ENCODE measurements around the gene TANC1. TPM values are rescaled to one million over a fixed set of nuclear protein-coding genes. Genes with fewer than 3 reads are reported as not detected.

Gene TANC1
- total and polyA plus RNA-seq, 2 of the 4 experiments (the other 2 are of a cell fraction), result 10.2 to 12.9 TPM

DNA sequence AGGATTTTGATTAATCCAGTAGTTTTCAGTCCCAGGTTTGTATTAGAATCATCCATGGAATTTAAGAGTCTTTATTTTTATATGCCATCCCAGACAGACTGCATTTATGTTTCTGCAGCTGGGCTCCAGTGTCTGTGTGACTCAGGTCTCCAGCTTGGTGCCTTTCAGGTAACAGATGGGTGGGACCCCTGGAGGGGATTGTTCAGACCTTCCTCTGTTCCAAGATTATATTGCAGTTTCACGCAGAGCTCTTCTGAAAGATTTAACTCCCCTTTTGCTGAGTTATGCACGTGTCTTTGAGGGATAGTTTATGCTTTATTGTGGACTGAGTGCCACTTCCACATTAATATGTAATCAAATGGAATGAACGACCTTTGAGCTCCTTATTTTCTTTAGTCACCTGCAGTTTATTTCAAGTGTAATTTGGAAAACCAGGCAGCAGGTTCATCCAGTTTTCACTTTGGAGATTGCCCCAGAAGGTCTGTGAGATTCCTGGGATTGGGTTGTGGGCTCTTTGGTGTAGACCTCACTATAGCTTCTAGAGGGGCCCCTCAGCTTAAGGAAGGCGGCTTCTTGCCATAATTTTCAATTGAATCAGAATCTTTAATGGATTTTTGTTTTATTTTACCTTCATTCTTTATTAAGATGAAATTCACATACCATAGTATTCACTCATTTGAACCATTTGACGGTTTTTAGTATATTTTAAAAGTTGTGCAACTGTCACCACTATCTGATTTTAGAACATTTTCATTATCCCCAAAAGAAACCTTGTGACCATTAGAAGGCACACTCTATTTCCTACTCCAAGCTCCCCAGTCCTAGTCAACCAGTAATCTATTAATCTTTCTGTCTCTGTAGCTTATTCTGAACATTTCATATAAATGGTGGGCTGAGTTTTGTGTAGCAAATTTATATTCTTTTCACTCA, 183.0 kb downstream of the TANC1 start (continued):
- TF ChIP-seq SMC3 (IDR thresholded peaks at IDR 0.05; ENCODE audit: low read depth, low read length), result no peak

GRCh38 chr2:159152128-159152778, 183.8 kb downstream of the TANC1 start:
- peaks cover 17% of the 10 kb centered on the region for H3K9me1 ChIP-seq (ENCODE audit: insufficient read depth, low read length)
- no peak overlapping the region for H3K23ac ChIP-seq (ENCODE audit: low read depth, low read length)
- no peak overlapping the region for H3K9ac ChIP-seq (ENCODE audit: low read depth, low read length)
- in situ Hi-C loops (cut with MboI; ENCODE audit: low sequenced_read_pairs) (no loop called here), intact Hi-C loops (cut with micrococcal nuclease) (no loop called here), dilution Hi-C loops (cut with HindIII; ENCODE audit: low sequenced_read_pairs, unreplicated experiment) (no loop called here)
- H3K27ac ChIP-seq (ENCODE audit: insufficient read depth, low read length), result no peak overlapping the region
- H4K5ac ChIP-seq (ENCODE audit: low read depth, low read length), result no peak overlapping the region
- BruUV-seq (replicated peaks), result no TSS peak
- H4K91ac ChIP-seq (ENCODE audit: insufficient read depth, low read depth, low read length), result no peak overlapping the region
- no peak overlapping the region for H3K18ac ChIP-seq (ENCODE audit: low read depth, low read length)
- no peak overlapping the region for H2AFZ ChIP-seq (replicated peaks; ENCODE audit: low read length, poor library complexity)
- DNase-seq, result no peak
- no peak overlapping the region for H2BK5ac ChIP-seq (ENCODE audit: low read depth, low read length, poor library complexity, severe bottlenecking)
- no peak overlapping the region for H2BK120ac ChIP-seq (ENCODE audit: low read depth, low read length)
- H3K56ac ChIP-seq (ENCODE audit: extremely low read depth, insufficient read depth, low read length), result no peak overlapping the region
- peaks cover 10 to 34% of the 10 kb centered on the region in 2 experiments; a peak in 3 of 4 replicates for H3K79me1 ChIP-seq (ENCODE audit: low read depth in 1 of 2, low read length in 2 of 2)
- no peaks in the 10 kb centered on the region for H3K27me3 ChIP-seq (ENCODE audit: control insufficient read depth, insufficient read depth, low read length)
- TF ChIP-seq BHLHE40 (IDR thresholded peaks at IDR 0.05; ENCODE audit: low read depth, low read length) (no peak), MXI1 (IDR thresholded peaks at IDR 0.05; ENCODE audit: borderline replicate concordance, low read depth, low read length) (no peak), ELK1 (IDR thresholded peaks at IDR 0.05; ENCODE audit: borderline replicate concordance, low read depth, low read length) (no peak), MAFK (IDR thresholded peaks at IDR 0.05; ENCODE audit: low read depth, low read length) (no peak), SMC3 (IDR thresholded peaks at IDR 0.05; ENCODE audit: low read depth, low read length) (no peak), FOS (IDR thresholded peaks at IDR 0.05; ENCODE audit: low read depth, low read length) (no peak), NFE2L2 (IDR thresholded peaks at IDR 0.05; ENCODE audit: low read depth, low read length) (no peak)
- H3K4ac ChIP-seq (ENCODE audit: low read depth, low read length), result no peak overlapping the region
- no peak overlapping the region for H3K4me2 ChIP-seq (ENCODE audit: low read depth, low read length)
- peaks cover 27% of the 10 kb centered on the region for H3K36me3 ChIP-seq (ENCODE audit: control insufficient read depth, insufficient read depth, low read length)
- no peak overlapping the region for H3K4me3 ChIP-seq (ENCODE audit: insufficient read depth, low read depth, low read length)
- ChIA-PET CTCF (interaction anchor here (0.6 to 0.9 kb wide), 3 partner anchors 33 to 751 kb away, joined by 3 to 6 read pairs (median 3); no protein-coding TSS in a partner anchor), POLR2A (ENCODE audit: unreplicated experiment) (no interaction called here)
- 67% methylated on average over 2 of the region's 4 CpGs; no CpG with 5 or more reads in 1 of the 2 experiments for WGBS, 2 experiments (ENCODE audit: extremely low coverage in 2 of 2, insufficient read length in 1 of 2)
- no peak overlapping the region for H2AK9ac ChIP-seq (replicated peaks; ENCODE audit: low read depth, low read length, poor library complexity)
- no peak overlapping the region for H4K8ac ChIP-seq (ENCODE audit: low read depth in 2 of 2, low read length in 2 of 2)
- H3K14ac ChIP-seq (replicated peaks; ENCODE audit: low read depth, low read length), result no peak overlapping the region
- no peak for ATAC-seq (ENCODE audit: low read depth)
- H2BK20ac ChIP-seq (ENCODE audit: low read depth, low read length), result no peak overlapping the region
- H2AK5ac ChIP-seq (ENCODE audit: low read depth, low read length), result no peak overlapping the region
- H2BK15ac ChIP-seq (ENCODE audit: low read depth, low read length), result no peak overlapping the region
- no peaks in the 10 kb centered on the region for H3K9me3 ChIP-seq (ENCODE audit: control insufficient read depth, insufficient read depth, low read length)
- peaks cover 22% of the 10 kb centered on the region for H3K4me1 ChIP-seq (ENCODE audit: control insufficient read depth, insufficient read depth, low read length)
- H4K20me1 ChIP-seq (ENCODE audit: insufficient read depth, low read length), result no peaks in the 10 kb centered on the region

All from IMR-90 (cell line).